Right atrium auricular region (tissue), 2 donors: ENCODE data around the gene MDFI. TPM values are rescaled to one million over a fixed set of nuclear protein-coding genes. Genes with fewer than 3 reads are reported as not detected.

Source experiments
- DNase-seq: peaks from one replicate; pipeline ENCODE4 v3.0.0-alpha.2; 2019; ENCODE audit warnings: low spot score
- H3K27ac ChIP-seq, 2 donors: fragments of 200-600 bp; sonication (generic); 1 replicate in 1 of 2; 2 replicates in 1 of 2; pipeline ENCODE4 v1.5.1; 2016 to 2019
- H3K27me3 ChIP-seq, 2 donors: fragments of 200-600 bp; sonication (generic); one replicate each; pipeline versions ENCODE4 v1.5.1 to v1.6.0; 2017 to 2019
- H3K36me3 ChIP-seq: fragments of 200-600 bp; sonication (generic); one replicate; pipeline ENCODE4 v1.5.1; 2016
- H3K4me1 ChIP-seq, 2 donors: fragments of 200-600 bp; sonication (generic); one replicate each; pipeline versions ENCODE4 v1.5.1 to v1.6.0; 2017 to 2019
- H3K4me3 ChIP-seq, 2 donors: fragments of 200-600 bp; sonication (generic); 1 replicate in 1 of 2; 2 replicates in 1 of 2; pipeline ENCODE4 v1.5.1; 2017 to 2019; ENCODE audit warnings: mild to moderate bottlenecking in 1 of 2, moderate library complexity in 1 of 2
- H3K9me3 ChIP-seq, 2 donors: fragments of 200-600 bp; sonication (generic); one replicate each; pipeline ENCODE4 v1.5.1; 2019
- CTCF ChIP-seq, 2 donors: fragments of 200-600 bp; sonication (generic); IDR thresholded peaks; one replicate each; pipeline ENCODE4 v1.5.1; 2019; ENCODE audit warnings: antibody characterized with exemption in 2 of 2
- total RNA-seq, 2 donors: library from RNA; depleted of rRNA; stranded (reverse); fragments of >200 nt; gene quantifications; one replicate each; pipeline ENCODE4 v1.1.0, GENCODE V29; 2016

Gene MDFI
- total RNA-seq, 2 donors from 2014 or later, result 1.5 to 12.3 TPM

GRCh38 chr6:41672816-41673703 lies 34.8 kb downstream of the MDFI start:
- no peak overlapping the region for H3K4me3 ChIP-seq
- no peak for TF ChIP-seq CTCF (IDR thresholded peaks at IDR 0.05)
- H3K36me3 ChIP-seq, result no peaks in the 10 kb centered on the region
- H3K27ac ChIP-seq, result no peak overlapping the region
- no peaks in the 10 kb centered on the region for H3K9me3 ChIP-seq
- no peaks in the 10 kb centered on the region for H3K27me3 ChIP-seq
- no peaks in the 10 kb centered on the region for H3K4me1 ChIP-seq
- no peak for DNase-seq

- Histone ChIP-seq H3K9me3 (no peaks in the 10 kb centered on the region), H3K36me3 (no peaks in the 10 kb centered on the region), H3K27me3 (no peaks in the 10 kb centered on the region), H3K27ac (no peak overlapping the region), H3K4me1 (no peaks in the 10 kb centered on the region), H3K4me3 (no peak overlapping the region)
- TF ChIP-seq CTCF (IDR thresholded peaks at IDR 0.05), result no peak
- DNase-seq, result no peak
Observed at GRCh38 chr6:41673704-41674000, 35.4 kb downstream of the MDFI start.

- Histone ChIP-seq H3K27me3 (no peaks in the 10 kb centered on the region), H3K27ac (no peak overlapping the region), H3K9me3 (no peaks in the 10 kb centered on the region), H3K36me3 (no peaks in the 10 kb centered on the region), H3K4me3 (no peak overlapping the region), H3K4me1 (no peaks in the 10 kb centered on the region)
- TF ChIP-seq CTCF (IDR thresholded peaks at IDR 0.05), result no peak
- DNase-seq, result no peak
Observed at GRCh38 chr6:41674231-41675000, 36.1 kb downstream of the MDFI start.

- no peak overlapping the region for H3K27ac ChIP-seq
- no peaks in the 10 kb centered on the region for H3K36me3 ChIP-seq
- H3K9me3 ChIP-seq, result no peaks in the 10 kb centered on the region
- no peak overlapping the region for H3K4me3 ChIP-seq
- no peaks in the 10 kb centered on the region for H3K27me3 ChIP-seq
- no peak for TF ChIP-seq CTCF (IDR thresholded peaks at IDR 0.05)
- no peaks in the 10 kb centered on the region for H3K4me1 ChIP-seq
- no peak for DNase-seq
Observed at GRCh38 chr6:41675176-41675775, 37.0 kb downstream of the MDFI start.

GRCh38 chr6:41675992-41676391 lies 37.7 kb downstream of the MDFI start:
- DNase-seq, result no peak
- no peak overlapping the region for H3K4me3 ChIP-seq
- no peaks in the 10 kb centered on the region for H3K27me3 ChIP-seq
- TF ChIP-seq CTCF (IDR thresholded peaks at IDR 0.05), result no peak
- no peaks in the 10 kb centered on the region for H3K4me1 ChIP-seq
- no peak overlapping the region for H3K27ac ChIP-seq
- no peaks in the 10 kb centered on the region for H3K9me3 ChIP-seq
- H3K36me3 ChIP-seq, result no peaks in the 10 kb centered on the region
